ENCODE results near the gene FRS3. TPM values are rescaled to one million over a fixed set of nuclear protein-coding genes. Genes with fewer than 3 reads are reported as not detected.

FRS3 gene
- total and polyA plus RNA-seq, 2 of the 13 experiments (the other 11 are each of a cell fraction or from before 2014, with no cell fraction given), result 3.0 to 7.4 TPM

DNA sequence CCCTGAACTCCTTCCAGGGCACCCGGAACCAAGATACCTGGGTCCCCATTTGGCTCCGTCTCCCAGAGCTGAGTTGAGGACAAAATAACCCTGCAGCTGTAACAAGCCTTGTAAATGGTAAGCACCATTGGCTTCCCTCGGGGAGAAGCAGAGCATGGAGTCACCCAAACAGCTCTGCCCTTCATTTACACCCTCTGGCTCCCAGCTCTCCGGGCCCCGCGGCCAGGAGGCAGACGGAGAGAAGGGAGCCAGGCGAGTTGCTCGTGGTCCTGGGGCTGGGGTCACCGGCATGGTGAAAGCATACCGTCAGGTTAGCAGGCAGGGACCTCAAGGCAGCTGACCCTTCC is 46.4 kb downstream of the FRS3 start (continued):
- TF ChIP-seq, protein P1, sequence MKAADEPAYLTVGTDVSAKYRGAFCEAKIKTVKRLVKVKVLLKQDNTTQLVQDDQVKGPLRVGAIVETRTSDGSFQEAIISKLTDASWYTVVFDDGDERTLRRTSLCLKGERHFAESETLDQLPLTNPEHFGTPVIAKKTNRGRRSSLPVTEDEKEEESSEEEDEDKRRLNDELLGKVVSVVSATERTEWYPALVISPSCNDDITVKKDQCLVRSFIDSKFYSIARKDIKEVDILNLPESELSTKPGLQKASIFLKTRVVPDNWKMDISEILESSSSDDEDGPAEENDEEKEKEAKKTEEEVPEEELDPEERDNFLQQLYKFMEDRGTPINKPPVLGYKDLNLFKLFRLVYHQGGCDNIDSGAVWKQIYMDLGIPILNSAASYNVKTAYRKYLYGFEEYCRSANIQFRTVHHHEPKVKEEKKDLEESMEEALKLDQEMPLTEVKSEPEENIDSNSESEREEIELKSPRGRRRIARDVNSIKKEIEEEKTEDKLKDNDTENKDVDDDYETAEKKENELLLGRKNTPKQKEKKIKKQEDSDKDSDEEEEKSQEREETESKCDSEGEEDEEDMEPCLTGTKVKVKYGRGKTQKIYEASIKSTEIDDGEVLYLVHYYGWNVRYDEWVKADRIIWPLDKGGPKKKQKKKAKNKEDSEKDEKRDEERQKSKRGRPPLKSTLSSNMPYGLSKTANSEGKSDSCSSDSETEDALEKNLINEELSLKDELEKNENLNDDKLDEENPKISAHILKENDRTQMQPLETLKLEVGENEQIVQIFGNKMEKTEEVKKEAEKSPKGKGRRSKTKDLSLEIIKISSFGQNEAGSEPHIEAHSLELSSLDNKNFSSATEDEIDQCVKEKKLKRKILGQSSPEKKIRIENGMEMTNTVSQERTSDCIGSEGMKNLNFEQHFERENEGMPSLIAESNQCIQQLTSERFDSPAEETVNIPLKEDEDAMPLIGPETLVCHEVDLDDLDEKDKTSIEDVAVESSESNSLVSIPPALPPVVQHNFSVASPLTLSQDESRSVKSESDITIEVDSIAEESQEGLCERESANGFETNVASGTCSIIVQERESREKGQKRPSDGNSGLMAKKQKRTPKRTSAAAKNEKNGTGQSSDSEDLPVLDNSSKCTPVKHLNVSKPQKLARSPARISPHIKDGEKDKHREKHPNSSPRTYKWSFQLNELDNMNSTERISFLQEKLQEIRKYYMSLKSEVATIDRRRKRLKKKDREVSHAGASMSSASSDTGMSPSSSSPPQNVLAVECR (CRISPR knock-in tag; IDR thresholded peaks at IDR 0.05; ENCODE audit: borderline replicate concordance), result no peak
- TF ChIP-seq ZNF24 (IDR thresholded peaks at IDR 0.05) (no peak), HNRNPUL1 (IDR thresholded peaks at IDR 0.05; ENCODE audit: low read depth, low read length) (no peak), GATAD1 (CRISPR knock-in tag; IDR thresholded peaks at IDR 0.05) (peak; percentile 3; the same call in 1 of the 2 replicates)

DNA sequence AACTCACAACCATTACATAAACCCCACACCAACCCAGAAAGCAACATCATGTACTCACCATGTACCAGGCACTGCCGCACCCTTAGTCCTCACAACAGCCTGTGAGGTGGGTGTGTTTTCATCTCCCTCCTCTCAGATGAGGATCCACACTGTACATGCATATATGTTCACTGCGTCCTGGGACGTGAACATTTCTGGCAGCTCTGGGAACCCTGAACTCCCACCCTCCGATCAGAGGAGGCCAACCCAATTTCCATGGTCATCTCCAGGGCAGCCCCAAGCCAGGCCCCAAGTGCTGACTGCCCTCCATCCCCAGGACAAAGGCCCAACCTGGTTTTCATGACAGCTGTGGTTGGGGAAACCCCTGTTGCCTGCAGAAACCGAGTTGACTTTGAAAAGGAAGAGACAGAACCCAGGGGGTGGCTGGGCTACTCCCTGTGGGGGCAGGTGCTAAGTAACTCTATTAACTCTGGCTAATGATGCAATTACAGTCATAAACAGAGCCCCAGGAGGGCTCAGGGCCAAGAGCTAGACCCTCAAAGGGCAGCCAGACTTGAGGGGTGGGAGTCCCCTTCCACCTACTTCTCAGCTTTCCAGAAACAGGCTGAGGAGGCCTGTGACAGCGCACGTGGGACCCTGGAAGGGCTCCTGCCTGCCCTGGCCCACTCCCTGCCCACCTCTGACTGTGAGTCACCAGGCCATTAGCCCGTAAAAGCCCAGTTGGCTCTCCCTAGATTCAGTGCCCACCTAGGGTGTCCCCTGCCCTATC is 46.9 kb downstream of the FRS3 start:
- H3K27me3 ChIP-seq (ENCODE audit: control insufficient read depth in 1 of 2, insufficient read depth in 2 of 2, low read length in 2 of 2), result no peaks in the 10 kb centered on the region; a peak in 1 of 5 replicates
- intact Hi-C loops (cut with micrococcal nuclease; ENCODE audit: unreplicated experiment) (loop anchor here (1.0 kb wide), 2 partner anchors 26 to 189 kb away; partner anchors contain the start of genes BYSL and MED20), in situ Hi-C loops (cut with HindIII; ENCODE audit: extremely low pct_ligation_motif_present, low pct_unique_long_range_greater_than_20kb) (no loop called here)
- FAIRE-seq (no peak), ATAC-seq (no peak), DNase-seq (ENCODE audit: low spot score) (no peak)
- no peak overlapping the region for H2AFZ ChIP-seq (ENCODE audit: low read length)
- H3K27ac ChIP-seq (ENCODE audit: extremely low read length, insufficient read depth, low read length), result no peak overlapping the region
- H3K36me3 ChIP-seq (replicated peaks in 1 of 2; ENCODE audit: control insufficient read depth in 1 of 2, insufficient read depth in 2 of 2, low read length in 2 of 2), result no peaks in the 10 kb centered on the region
- H4K20me1 ChIP-seq (ENCODE audit: insufficient read depth, low read length), result no peaks in the 10 kb centered on the region
- H3K4me3 ChIP-seq (replicated peaks in 1 of 3; ENCODE audit: insufficient read depth in 1 of 3, low read depth in 2 of 3, low read length in 3 of 3), result peak overlapping the region; percentile 51 to 83 (median 76); a peak in 5 of 6 replicates
- no peaks in the 10 kb centered on the region for H3K9me3 ChIP-seq (ENCODE audit: low read length)
- WGBS (ENCODE audit: low lambda C conversion rate), result 72% methylated on average over 4 of the region's 8 CpGs
- ChIA-PET CTCF (ENCODE audit: low intra/inter-chr PET ratio, low total read pairs) (no interaction called here), POLR2A (interaction anchor here (1.1 to 10.4 kb wide), 12 partner anchors 9 to 54 kb away, joined by 4 to 120 read pairs (median 18); partner anchors contain the start of genes FRS3, PGC and TOMM6)
- H3K9ac ChIP-seq (ENCODE audit: insufficient read depth, low read depth, low read length), result peak overlapping the region; percentile 73
- no TSS peak for BruUV-seq (replicated peaks)
- H3K79me2 ChIP-seq (ENCODE audit: insufficient read depth, low read length), result peaks cover 5% of the 10 kb centered on the region
- H3K4me1 ChIP-seq (ENCODE audit: insufficient read depth, low read length), result peaks cover 62% of the 10 kb centered on the region
- H3K4me2 ChIP-seq (ENCODE audit: low read depth, low read length), result peak overlapping the region; percentile 87
- 0 out of 2 replicates have a peak, but pooled peaks have one; percentile 34 for TF ChIP-seq ZNF567 (CRISPR knock-in tag; IDR thresholded peaks at IDR 0.05; ENCODE audit: borderline replicate concordance)
- TF ChIP-seq, protein P2, sequence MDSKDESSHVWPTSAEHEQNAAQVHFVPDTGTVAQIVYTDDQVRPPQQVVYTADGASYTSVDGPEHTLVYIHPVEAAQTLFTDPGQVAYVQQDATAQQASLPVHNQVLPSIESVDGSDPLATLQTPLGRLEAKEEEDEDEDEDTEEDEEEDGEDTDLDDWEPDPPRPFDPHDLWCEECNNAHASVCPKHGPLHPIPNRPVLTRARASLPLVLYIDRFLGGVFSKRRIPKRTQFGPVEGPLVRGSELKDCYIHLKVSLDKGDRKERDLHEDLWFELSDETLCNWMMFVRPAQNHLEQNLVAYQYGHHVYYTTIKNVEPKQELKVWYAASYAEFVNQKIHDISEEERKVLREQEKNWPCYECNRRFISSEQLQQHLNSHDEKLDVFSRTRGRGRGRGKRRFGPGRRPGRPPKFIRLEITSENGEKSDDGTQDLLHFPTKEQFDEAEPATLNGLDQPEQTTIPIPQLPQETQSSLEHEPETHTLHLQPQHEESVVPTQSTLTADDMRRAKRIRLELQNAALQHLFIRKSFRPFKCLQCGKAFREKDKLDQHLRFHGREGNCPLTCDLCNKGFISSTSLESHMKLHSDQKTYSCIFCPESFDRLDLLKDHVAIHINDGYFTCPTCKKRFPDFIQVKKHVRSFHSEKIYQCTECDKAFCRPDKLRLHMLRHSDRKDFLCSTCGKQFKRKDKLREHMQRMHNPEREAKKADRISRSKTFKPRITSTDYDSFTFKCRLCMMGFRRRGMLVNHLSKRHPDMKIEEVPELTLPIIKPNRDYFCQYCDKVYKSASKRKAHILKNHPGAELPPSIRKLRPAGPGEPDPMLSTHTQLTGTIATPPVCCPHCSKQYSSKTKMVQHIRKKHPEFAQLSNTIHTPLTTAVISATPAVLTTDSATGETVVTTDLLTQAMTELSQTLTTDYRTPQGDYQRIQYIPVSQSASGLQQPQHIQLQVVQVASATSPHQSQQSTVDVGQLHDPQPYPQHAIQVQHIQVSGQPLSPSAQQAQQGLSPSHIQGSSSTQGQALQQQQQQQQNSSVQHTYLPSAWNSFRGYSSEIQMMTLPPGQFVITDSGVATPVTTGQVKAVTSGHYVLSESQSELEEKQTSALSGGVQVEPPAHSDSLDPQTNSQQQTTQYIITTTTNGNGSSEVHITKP (CRISPR knock-in tag; IDR thresholded peaks at IDR 0.05; ENCODE audit: low read depth), result 0 out of 2 replicates have a peak, but pooled peaks have one; percentile 8
- TF ChIP-seq, protein P3, sequence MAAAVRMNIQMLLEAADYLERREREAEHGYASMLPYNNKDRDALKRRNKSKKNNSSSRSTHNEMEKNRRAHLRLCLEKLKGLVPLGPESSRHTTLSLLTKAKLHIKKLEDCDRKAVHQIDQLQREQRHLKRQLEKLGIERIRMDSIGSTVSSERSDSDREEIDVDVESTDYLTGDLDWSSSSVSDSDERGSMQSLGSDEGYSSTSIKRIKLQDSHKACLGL (CRISPR knock-in tag; IDR thresholded peaks at IDR 0.05), result peak; percentile 24; the same call in 1 of the 2 replicates
- TF ChIP-seq ZNF501 (CRISPR knock-in tag; IDR thresholded peaks at IDR 0.05), result 0 out of 2 replicates have a peak, but pooled peaks have one; percentile 3
- 0 out of 2 replicates have a peak, but pooled peaks have one; percentile 30 for TF ChIP-seq ZNF746 (CRISPR knock-in tag; IDR thresholded peaks at IDR 0.05)
- no peak for TF ChIP-seq RFXAP (CRISPR knock-in tag; IDR thresholded peaks at IDR 0.05; ENCODE audit: borderline replicate concordance)
- no peak for TF ChIP-seq GATA4 (IDR thresholded peaks at IDR 0.05; ENCODE audit: borderline replicate concordance, low read depth)
- no peak for TF ChIP-seq ZFP41 (CRISPR knock-in tag; IDR thresholded peaks at IDR 0.05; ENCODE audit: borderline replicate concordance)
- peak; percentile 2 for TF ChIP-seq RBM39 (IDR thresholded peaks at IDR 0.05; ENCODE audit: low read depth, low read length, poor library complexity, severe bottlenecking)
